ENCODE results near the gene CTDP1. TPM values are rescaled to one million over a fixed set of nuclear protein-coding genes. Genes with fewer than 3 reads are reported as not detected.
"Not testable (repeated sequence)": the region's sequence is repeated elsewhere in the genome, so short reads cannot be mapped to it uniquely, and the experiment has no call there.

CTDP1 gene
- total RNA-seq, 1 experiment from 2014 or later, result 31.7 TPM

DNA sequence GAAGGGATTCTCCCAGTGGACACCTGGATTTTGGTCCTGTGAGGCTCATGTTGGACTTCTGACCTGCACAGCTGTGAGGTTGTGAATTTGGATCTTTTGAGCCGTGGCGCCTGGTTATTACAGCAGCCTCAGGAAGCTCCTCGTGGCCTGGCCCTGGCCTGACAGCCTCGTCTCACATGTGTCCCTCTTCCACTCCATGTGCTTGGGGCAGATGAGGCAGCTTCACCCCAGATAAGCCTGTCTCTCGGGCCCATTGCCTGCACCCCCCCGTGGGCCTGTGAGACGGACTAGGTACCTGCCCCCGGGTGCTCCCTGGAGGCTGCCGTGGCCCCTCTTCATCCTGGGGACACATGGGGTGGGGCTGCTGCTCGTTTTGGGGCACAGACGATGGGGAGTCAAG, 51.2 kb downstream of the CTDP1 start:
- intact Hi-C loops (cut with micrococcal nuclease), result no loop called here
- no TSS peak for BruUV-seq (replicated peaks)
- Histone ChIP-seq H3K4me3 (ENCODE audit: low read length) (no peak overlapping the region), H3K36me3 (ENCODE audit: low read depth, low read length) (peaks cover 31% of the 10 kb centered on the region), H2AFZ (ENCODE audit: low read length) (no peak overlapping the region), H3K4me1 (ENCODE audit: insufficient read depth, low read length) (no peaks in the 10 kb centered on the region), H3K79me2 (ENCODE audit: low read length) (peaks cover 5% of the 10 kb centered on the region; the same call in 1 of the 2 replicates), H3K9ac (ENCODE audit: low read length) (no peak overlapping the region), H3K4me2 (ENCODE audit: low read length) (no peak overlapping the region), H3K27me3 (ENCODE audit: low read length) (no peaks in the 10 kb centered on the region), H3F3A (ENCODE audit: low read length, unreplicated experiment) (no peaks in the 10 kb centered on the region), H3K9me2 (replicated peaks; ENCODE audit: low read length) (no peaks in the 10 kb centered on the region), H3K27ac (ENCODE audit: low read length) (no peak overlapping the region), H4K20me1 (ENCODE audit: low read length) (no peaks in the 10 kb centered on the region), H3K9me3 (ENCODE audit: low read length) (no peaks in the 10 kb centered on the region)
- ChIA-PET POLR2A (ENCODE audit: unreplicated experiment) (no interaction called here), CTCF (no interaction called here)
- no peak for ATAC-seq
- TF ChIP-seq EZH2phosphoT487 (IDR thresholded peaks at IDR 0.05; ENCODE audit: borderline replicate concordance, low read length), result no peak
- TF ChIP-seq, protein P1, sequence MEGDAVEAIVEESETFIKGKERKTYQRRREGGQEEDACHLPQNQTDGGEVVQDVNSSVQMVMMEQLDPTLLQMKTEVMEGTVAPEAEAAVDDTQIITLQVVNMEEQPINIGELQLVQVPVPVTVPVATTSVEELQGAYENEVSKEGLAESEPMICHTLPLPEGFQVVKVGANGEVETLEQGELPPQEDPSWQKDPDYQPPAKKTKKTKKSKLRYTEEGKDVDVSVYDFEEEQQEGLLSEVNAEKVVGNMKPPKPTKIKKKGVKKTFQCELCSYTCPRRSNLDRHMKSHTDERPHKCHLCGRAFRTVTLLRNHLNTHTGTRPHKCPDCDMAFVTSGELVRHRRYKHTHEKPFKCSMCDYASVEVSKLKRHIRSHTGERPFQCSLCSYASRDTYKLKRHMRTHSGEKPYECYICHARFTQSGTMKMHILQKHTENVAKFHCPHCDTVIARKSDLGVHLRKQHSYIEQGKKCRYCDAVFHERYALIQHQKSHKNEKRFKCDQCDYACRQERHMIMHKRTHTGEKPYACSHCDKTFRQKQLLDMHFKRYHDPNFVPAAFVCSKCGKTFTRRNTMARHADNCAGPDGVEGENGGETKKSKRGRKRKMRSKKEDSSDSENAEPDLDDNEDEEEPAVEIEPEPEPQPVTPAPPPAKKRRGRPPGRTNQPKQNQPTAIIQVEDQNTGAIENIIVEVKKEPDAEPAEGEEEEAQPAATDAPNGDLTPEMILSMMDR (conservative IDR thresholded peaks at IDR 0.05; ENCODE audit: low read depth, low read length), result no peak
- TF ChIP-seq EZH2 (IDR thresholded peaks at IDR 0.05; ENCODE audit: low read length, unreplicated experiment), result no peak
- no peak for DNase-seq

DNA sequence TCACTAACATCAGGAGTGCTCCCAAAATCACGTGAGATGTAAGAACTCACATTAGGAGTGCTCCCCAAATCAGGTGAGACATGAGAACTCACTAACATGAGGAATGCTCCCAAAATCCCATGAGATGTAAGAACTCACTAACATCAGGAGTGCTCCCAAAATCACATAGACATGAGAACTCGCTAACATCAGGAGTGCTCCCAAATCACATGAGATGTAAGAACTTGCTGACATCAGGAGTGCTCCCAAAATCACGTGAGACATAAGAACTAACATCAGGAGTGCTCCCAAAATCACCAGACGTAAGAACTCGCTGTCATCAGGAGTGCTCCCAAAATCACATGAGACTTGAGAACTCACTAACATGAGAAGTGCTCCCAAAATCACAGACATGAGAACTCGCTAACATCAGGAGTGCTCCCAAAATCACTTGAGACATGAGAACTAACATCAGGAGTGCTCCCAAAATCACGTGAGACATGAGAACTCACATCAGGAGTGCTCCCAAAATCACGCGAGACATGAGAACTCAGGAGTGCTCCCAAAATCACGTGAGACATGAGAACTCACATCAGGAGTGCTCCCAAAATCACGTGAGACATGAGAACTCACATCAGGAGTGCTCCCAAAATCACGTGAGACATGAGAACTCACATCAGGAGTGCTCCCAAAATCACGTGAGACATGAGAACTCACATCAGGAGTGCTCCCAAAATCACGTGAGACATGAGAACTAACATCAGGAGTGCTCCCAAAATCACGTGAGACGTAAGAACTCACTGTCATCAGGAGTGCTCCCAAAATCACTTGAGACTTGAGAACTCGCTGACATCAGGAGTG, 52.5 kb downstream of the CTDP1 start:
- H3K9me2 ChIP-seq (replicated peaks; ENCODE audit: low read length); intact Hi-C loops (cut with micrococcal nuclease): not testable (repeated sequence)

DNA sequence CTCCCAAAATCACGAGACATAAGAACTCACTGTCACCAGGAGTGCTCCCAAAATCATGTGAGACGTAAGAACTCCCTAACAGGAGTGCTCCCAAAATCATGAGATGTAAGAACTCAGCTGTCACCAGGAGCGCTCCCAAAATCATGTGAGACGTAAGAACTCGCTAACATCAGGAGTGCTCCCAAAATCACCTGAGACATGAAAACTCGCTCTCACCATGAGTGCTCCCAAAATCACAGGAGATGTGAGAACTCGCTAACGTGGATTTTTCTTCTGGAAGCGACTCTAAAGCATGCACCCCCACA, 53.1 kb downstream of the CTDP1 start:
- H3K4me2 ChIP-seq (ENCODE audit: low read length), result no peak overlapping the region
- intact Hi-C loops (cut with micrococcal nuclease), result no loop called here
- H3K9me3 ChIP-seq (ENCODE audit: low read length), result no peaks in the 10 kb centered on the region
- DNase-seq, result no peak
- no peak overlapping the region for H3K4me3 ChIP-seq (ENCODE audit: low read length)
- TF ChIP-seq EZH2phosphoT487 (IDR thresholded peaks at IDR 0.05; ENCODE audit: borderline replicate concordance, low read length) (no peak), EZH2 (IDR thresholded peaks at IDR 0.05; ENCODE audit: low read length, unreplicated experiment) (no peak)
- TF ChIP-seq, protein P1 (conservative IDR thresholded peaks at IDR 0.05; ENCODE audit: low read depth, low read length), result no peak
- ChIA-PET CTCF (no interaction called here), POLR2A (ENCODE audit: unreplicated experiment) (no interaction called here)
- no TSS peak for BruUV-seq (replicated peaks)
- H4K20me1 ChIP-seq (ENCODE audit: low read length), result no peaks in the 10 kb centered on the region
- no peak overlapping the region for H3K27ac ChIP-seq (ENCODE audit: low read length)
- no peak for ATAC-seq
- H3K4me1 ChIP-seq (ENCODE audit: insufficient read depth, low read length), result no peaks in the 10 kb centered on the region
- no peaks in the 10 kb centered on the region for H3K27me3 ChIP-seq (ENCODE audit: low read length)
- peaks cover 31% of the 10 kb centered on the region for H3K36me3 ChIP-seq (ENCODE audit: low read depth, low read length)
- H3K9ac ChIP-seq (ENCODE audit: low read length), result no peak overlapping the region
- H2AFZ ChIP-seq (ENCODE audit: low read length), result no peak overlapping the region
- no peaks in the 10 kb centered on the region for H3K79me2 ChIP-seq (ENCODE audit: low read length)
- H3K9me2 ChIP-seq (replicated peaks; ENCODE audit: low read length), result no peaks in the 10 kb centered on the region
- no peaks in the 10 kb centered on the region for H3F3A ChIP-seq (ENCODE audit: low read length, unreplicated experiment)

More for the DNA sequence above, 52.5 kb downstream of the CTDP1 start:
- CTCF ChIA-PET; BruUV-seq (replicated peaks); H3K27ac ChIP-seq (ENCODE audit: low read length); H3F3A ChIP-seq (ENCODE audit: low read length, unreplicated experiment); H2AFZ ChIP-seq (ENCODE audit: low read length); H3K4me3 ChIP-seq (ENCODE audit: low read length); H4K20me1 ChIP-seq (ENCODE audit: low read length); H3K79me2 ChIP-seq (ENCODE audit: low read length); H3K4me1 ChIP-seq (ENCODE audit: insufficient read depth, low read length); H3K27me3 ChIP-seq (ENCODE audit: low read length); H3K4me2 ChIP-seq (ENCODE audit: low read length); POLR2A ChIA-PET (ENCODE audit: unreplicated experiment); H3K9me3 ChIP-seq (ENCODE audit: low read length); ATAC-seq; DNase-seq; H3K9ac ChIP-seq (ENCODE audit: low read length): not testable (repeated sequence)
- H3K36me3 ChIP-seq (ENCODE audit: low read depth, low read length), result peaks cover 31% of the 10 kb centered on the region
